Measurements from ENCODE around the gene APP.

DNA sequence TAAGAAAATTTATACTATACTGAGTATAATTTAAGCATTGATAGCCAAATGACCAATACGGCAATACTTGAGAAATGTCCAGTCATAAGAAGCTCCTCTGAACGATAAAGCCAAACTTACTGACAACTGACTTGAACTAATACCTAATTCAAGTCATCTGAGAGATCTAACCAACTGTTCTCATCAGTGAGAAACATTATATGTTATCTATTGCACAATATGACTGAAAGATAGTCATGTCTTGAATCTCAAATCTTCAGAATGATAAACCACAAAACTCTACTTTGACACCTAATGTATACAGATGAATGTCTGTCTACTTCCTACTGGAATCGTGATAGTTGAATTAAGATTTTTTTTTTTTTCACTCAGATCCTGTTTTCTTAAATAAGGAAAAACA lies 39.0 kb downstream of the APP start:
- TF ChIP-seq ZNF8 (CRISPR knock-in tag; IDR thresholded peaks at IDR 0.05): no peak
- TF ChIP-seq OSR1 (CRISPR knock-in tag; IDR thresholded peaks at IDR 0.05): no peak
- no peak for TF ChIP-seq ZFP3 (CRISPR knock-in tag; IDR thresholded peaks at IDR 0.05)
- no peak for TF ChIP-seq CSDC2 (CRISPR knock-in tag; IDR thresholded peaks at IDR 0.05)
- no peak for TF ChIP-seq TOX (CRISPR knock-in tag; IDR thresholded peaks at IDR 0.05; ENCODE audit: borderline replicate concordance)
- no peak for TF ChIP-seq PATZ1 (CRISPR knock-in tag; IDR thresholded peaks at IDR 0.05; ENCODE audit: borderline replicate concordance)
- no peak for TF ChIP-seq TCF4 (CRISPR knock-in tag; IDR thresholded peaks at IDR 0.05; ENCODE audit: borderline replicate concordance)
- TF ChIP-seq, protein P1, sequence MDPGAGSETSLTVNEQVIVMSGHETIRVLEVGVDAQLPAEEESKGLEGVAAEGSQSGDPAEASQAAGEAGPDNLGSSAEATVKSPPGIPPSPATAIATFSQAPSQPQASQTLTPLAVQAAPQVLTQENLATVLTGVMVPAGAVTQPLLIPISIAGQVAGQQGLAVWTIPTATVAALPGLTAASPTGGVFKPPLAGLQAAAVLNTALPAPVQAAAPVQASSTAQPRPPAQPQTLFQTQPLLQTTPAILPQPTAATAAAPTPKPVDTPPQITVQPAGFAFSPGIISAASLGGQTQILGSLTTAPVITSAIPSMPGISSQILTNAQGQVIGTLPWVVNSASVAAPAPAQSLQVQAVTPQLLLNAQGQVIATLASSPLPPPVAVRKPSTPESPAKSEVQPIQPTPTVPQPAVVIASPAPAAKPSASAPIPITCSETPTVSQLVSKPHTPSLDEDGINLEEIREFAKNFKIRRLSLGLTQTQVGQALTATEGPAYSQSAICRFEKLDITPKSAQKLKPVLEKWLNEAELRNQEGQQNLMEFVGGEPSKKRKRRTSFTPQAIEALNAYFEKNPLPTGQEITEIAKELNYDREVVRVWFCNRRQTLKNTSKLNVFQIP (CRISPR knock-in tag; IDR thresholded peaks at IDR 0.05; ENCODE audit: borderline replicate concordance, low read depth): no peak
- no peak for TF ChIP-seq RARB (CRISPR knock-in tag; IDR thresholded peaks at IDR 0.05)
- TF ChIP-seq ARNTL (CRISPR knock-in tag; IDR thresholded peaks at IDR 0.05; ENCODE audit: borderline replicate concordance, low read depth): no peak
- no peak for TF ChIP-seq ZFP30 (CRISPR knock-in tag; IDR thresholded peaks at IDR 0.05)
- TF ChIP-seq SNAI2 (CRISPR knock-in tag; IDR thresholded peaks at IDR 0.05): no peak
- no peak for TF ChIP-seq ISL1 (CRISPR knock-in tag; IDR thresholded peaks at IDR 0.05)
- TF ChIP-seq PPARA (CRISPR knock-in tag; IDR thresholded peaks at IDR 0.05; ENCODE audit: borderline replicate concordance): no peak
